ENCODE data around the gene PPP1R2. TPM values are rescaled to one million over a fixed set of nuclear protein-coding genes. Genes with fewer than 3 reads are reported as not detected.
A peak's percentile ranks its signal among the peaks of the same experiment; 100 is the strongest.

Gene PPP1R2
- polyA plus RNA-seq, 1 donor from 2014 or later = 113 TPM

- no peaks in the 10 kb centered on the region for H3K27me3 ChIP-seq (ENCODE audit: insufficient read depth, low read depth, low read length)
- H3K36me3 ChIP-seq (ENCODE audit: insufficient read depth, low read length) = no peaks in the 10 kb centered on the region
- H3K4me3 ChIP-seq (ENCODE audit: low read length) = peak overlapping the region; percentile 75
- H4K20me1 ChIP-seq (ENCODE audit: insufficient read depth) = no peaks in the 10 kb centered on the region
- peak overlapping the region; percentile 22 for H3K4me2 ChIP-seq (ENCODE audit: low read length)
- H3K79me2 ChIP-seq (replicated peaks; ENCODE audit: insufficient read depth, low read length) = peaks cover 60% of the 10 kb centered on the region
- H3K27ac ChIP-seq (ENCODE audit: low read length) = no peak overlapping the region
- no peak overlapping the region for H2AFZ ChIP-seq (ENCODE audit: low read depth, low read length)
- TF ChIP-seq, protein P1, sequence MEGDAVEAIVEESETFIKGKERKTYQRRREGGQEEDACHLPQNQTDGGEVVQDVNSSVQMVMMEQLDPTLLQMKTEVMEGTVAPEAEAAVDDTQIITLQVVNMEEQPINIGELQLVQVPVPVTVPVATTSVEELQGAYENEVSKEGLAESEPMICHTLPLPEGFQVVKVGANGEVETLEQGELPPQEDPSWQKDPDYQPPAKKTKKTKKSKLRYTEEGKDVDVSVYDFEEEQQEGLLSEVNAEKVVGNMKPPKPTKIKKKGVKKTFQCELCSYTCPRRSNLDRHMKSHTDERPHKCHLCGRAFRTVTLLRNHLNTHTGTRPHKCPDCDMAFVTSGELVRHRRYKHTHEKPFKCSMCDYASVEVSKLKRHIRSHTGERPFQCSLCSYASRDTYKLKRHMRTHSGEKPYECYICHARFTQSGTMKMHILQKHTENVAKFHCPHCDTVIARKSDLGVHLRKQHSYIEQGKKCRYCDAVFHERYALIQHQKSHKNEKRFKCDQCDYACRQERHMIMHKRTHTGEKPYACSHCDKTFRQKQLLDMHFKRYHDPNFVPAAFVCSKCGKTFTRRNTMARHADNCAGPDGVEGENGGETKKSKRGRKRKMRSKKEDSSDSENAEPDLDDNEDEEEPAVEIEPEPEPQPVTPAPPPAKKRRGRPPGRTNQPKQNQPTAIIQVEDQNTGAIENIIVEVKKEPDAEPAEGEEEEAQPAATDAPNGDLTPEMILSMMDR (IDR thresholded peaks at IDR 0.05; ENCODE audit: poor library complexity, severe bottlenecking) = no peak
- no peak for TF ChIP-seq POLR2AphosphoS5 (IDR thresholded peaks at IDR 0.05)
- TF ChIP-seq EZH2 (IDR thresholded peaks at IDR 0.05; ENCODE audit: borderline replicate concordance, insufficient read depth, low read length, poor library complexity, severe bottlenecking) = no peak
- no peak for TF ChIP-seq RAD21 (conservative IDR thresholded peaks at IDR 0.05)
- TF ChIP-seq EP300 (conservative IDR thresholded peaks at IDR 0.05; ENCODE audit: poor library complexity, severe bottlenecking) = no peak
- TF ChIP-seq TAF1 (IDR thresholded peaks at IDR 0.05; ENCODE audit: low read depth) = no peak
- TF ChIP-seq REST (IDR thresholded peaks at IDR 0.05; ENCODE audit: borderline replicate concordance) = no peak
- no peak for TF ChIP-seq SMC3 (conservative IDR thresholded peaks at IDR 0.05; ENCODE audit: poor library complexity)
- no peak for TF ChIP-seq MXI1 (conservative IDR thresholded peaks at IDR 0.05; ENCODE audit: poor library complexity, severe bottlenecking)
- H3K9ac ChIP-seq (ENCODE audit: low read length) = no peak overlapping the region
- no peaks in the 10 kb centered on the region for H3K9me2 ChIP-seq (ENCODE audit: insufficient read depth, low read length)
- no peaks in the 10 kb centered on the region for H3F3A ChIP-seq (ENCODE audit: insufficient read depth, low read length, poor library complexity, severe bottlenecking)
- H3K9me3 ChIP-seq (ENCODE audit: low read length) = no peaks in the 10 kb centered on the region
Measured at GRCh38 chr3:195540027-195540426, 3.1 kb downstream of the PPP1R2 start.

GRCh38 chr3:195539479-195539878 is 3.6 kb downstream of the PPP1R2 start:
- Histone ChIP-seq H3K4me3 (ENCODE audit: low read length) (peak overlapping the region; percentile 18), H3K4me2 (ENCODE audit: low read length) (no peak overlapping the region), H3K9me2 (ENCODE audit: insufficient read depth, low read length) (no peaks in the 10 kb centered on the region), H3K79me2 (replicated peaks; ENCODE audit: insufficient read depth, low read length) (peaks cover 60% of the 10 kb centered on the region), H3K36me3 (ENCODE audit: insufficient read depth, low read length) (no peaks in the 10 kb centered on the region), H3K9me3 (ENCODE audit: low read length) (no peaks in the 10 kb centered on the region), H3K27ac (ENCODE audit: low read length) (no peak overlapping the region), H2AFZ (ENCODE audit: low read depth, low read length) (no peak overlapping the region), H3K9ac (ENCODE audit: low read length) (no peak overlapping the region), H4K20me1 (ENCODE audit: insufficient read depth) (no peaks in the 10 kb centered on the region), H3K27me3 (ENCODE audit: insufficient read depth, low read depth, low read length) (no peaks in the 10 kb centered on the region), H3F3A (ENCODE audit: insufficient read depth, low read length, poor library complexity, severe bottlenecking) (no peaks in the 10 kb centered on the region)
- TF ChIP-seq POLR2AphosphoS5 (IDR thresholded peaks at IDR 0.05) = no peak
- no peak for TF ChIP-seq RAD21 (conservative IDR thresholded peaks at IDR 0.05)
- no peak for TF ChIP-seq EP300 (conservative IDR thresholded peaks at IDR 0.05; ENCODE audit: poor library complexity, severe bottlenecking)
- no peak for TF ChIP-seq REST (IDR thresholded peaks at IDR 0.05; ENCODE audit: borderline replicate concordance)
- TF ChIP-seq TAF1 (IDR thresholded peaks at IDR 0.05; ENCODE audit: low read depth) = no peak
- TF ChIP-seq, protein P1 (IDR thresholded peaks at IDR 0.05; ENCODE audit: poor library complexity, severe bottlenecking) = no peak
- TF ChIP-seq MXI1 (conservative IDR thresholded peaks at IDR 0.05; ENCODE audit: poor library complexity, severe bottlenecking) = no peak
- TF ChIP-seq SMC3 (conservative IDR thresholded peaks at IDR 0.05; ENCODE audit: poor library complexity) = no peak
- TF ChIP-seq EZH2 (IDR thresholded peaks at IDR 0.05; ENCODE audit: borderline replicate concordance, insufficient read depth, low read length, poor library complexity, severe bottlenecking) = no peak
